Lower leg skin (tissue), 4 donors: Measurements from ENCODE around the gene C8B. TPM values are rescaled to one million over a fixed set of nuclear protein-coding genes. Genes with fewer than 3 reads are reported as not detected.

Experiments used
- DNase-seq, 2 donors: peaks; one replicate each; pipeline ENCODE4 v3.0.0-alpha.2; 2019; ENCODE audit warnings: low spot score in 2 of 2
- H3K4me3 ChIP-seq: fragments of 200-600 bp; sonication (generic); 2 replicates; pipeline ENCODE4 v1.5.1; 2017; ENCODE audit warnings: mild to moderate bottlenecking, low read depth; ENCODE audit not compliant: poor library complexity, severe bottlenecking
- CTCF ChIP-seq, 3 donors: fragments of 450-650 bp; IDR thresholded peaks; one replicate each; pipeline ENCODE4 v1.5.1; 2016; ENCODE audit warnings: antibody characterized with exemption in 3 of 3, mild to moderate bottlenecking in 3 of 3, moderate library complexity in 2 of 3
- POLR2A ChIP-seq, 2 donors: fragments of 450-650 bp; IDR thresholded peaks; one replicate each; pipeline ENCODE4 v1.6.1; 2016 to 2017; ENCODE audit warnings: antibody characterized with exemption in 2 of 2, mild to moderate bottlenecking in 1 of 2, moderate library complexity in 1 of 2
- WGBS, 2 donors: methylation state at CpG; one replicate each; pipeline ENCODE4 v1.1.5; 2018; 5-methylcytosine and 5-hydroxymethylcytosine counted together
- intact Hi-C: fragments of 100-400 bp; cut with DNase I; formaldehyde crosslinking; loops from one replicate; pipeline ENCODE4 v1.15.0; 2023; ENCODE audit warnings: low total_unique reads
- total RNA-seq, 4 donors: library from RNA; depleted of rRNA; stranded (reverse); fragments of >200 nt; gene quantifications; one replicate each; pipeline ENCODE4 v1.1.0, GENCODE V29; 2016

C8B gene
- total RNA-seq: not detected

DNA sequence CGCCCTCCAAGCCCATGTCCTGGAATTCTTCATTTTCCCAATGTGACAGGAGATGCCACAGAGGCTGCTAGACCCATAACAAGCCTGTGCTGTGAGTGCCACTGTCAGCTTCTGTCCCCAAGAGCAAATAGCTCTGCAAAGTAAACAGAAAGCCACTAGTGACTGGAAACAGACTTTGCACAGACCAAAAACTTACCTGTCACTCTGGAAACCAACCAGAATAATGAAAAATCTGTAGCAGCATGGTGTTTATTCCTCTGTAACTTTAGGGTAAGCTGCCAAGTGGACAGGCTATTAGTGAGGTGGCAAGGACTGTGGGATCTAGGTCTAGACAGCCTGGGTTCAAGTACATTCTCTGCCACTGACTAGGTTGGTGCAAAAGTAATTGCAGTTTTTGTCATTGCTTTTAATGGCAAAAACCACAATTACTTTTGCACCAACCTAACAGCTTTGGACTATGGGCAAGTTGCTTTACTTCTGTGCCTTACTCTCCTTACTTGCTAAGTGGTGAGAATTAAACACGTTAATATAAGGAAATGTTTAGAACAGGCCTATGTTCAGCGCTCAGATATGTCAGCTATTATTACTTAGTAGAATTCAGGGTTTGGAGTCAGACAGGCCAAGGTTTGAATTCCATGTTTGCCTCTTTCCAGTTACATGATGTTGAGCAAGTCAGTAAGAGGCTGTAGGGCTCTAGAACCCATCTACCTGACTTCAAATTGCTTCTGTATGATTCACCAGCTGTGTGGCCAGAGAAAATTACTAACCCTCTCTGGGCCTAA, at the start of gene C8B:
Gene C8B (minus strand): TSS at position 100 of the 782 bp plus-strand sequence. CDS start 67 bp downstream, at position 33.
- 88 to 94% methylated on average over 3 of the region's 3 CpGs for WGBS, 2 donors
- H3K4me3 ChIP-seq: no peak within 1 kb of the TSS
- no peak for DNase-seq
- TF ChIP-seq CTCF (IDR thresholded peaks at IDR 0.05): peak in 1 of 3 donors; percentile 29
- no peak for TF ChIP-seq POLR2A (IDR thresholded peaks at IDR 0.05)
- intact Hi-C loops: no loop called here

DNA sequence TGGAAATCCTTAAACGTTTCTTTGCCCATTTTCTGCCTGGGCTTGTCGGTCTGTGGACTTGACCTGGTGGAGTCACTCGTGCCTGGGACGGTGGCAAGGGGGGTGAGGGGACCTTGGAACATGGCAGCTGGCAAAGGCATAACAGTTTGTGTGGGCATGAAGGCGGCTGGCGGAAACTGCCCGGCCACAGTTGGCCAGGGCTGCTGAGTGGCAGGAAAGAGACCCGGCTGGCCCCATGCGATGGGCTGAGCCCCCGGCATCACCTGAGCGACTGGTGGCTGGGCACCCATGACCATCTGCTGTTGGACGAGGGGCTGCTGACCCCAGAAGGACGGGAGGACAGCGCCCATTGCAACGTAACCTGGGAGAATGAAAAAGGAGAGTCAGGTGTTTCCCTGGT, 49.3 kb upstream of the C8B start:
- DNase-seq: no peak
- H3K4me3 ChIP-seq: no peak overlapping the region
- intact Hi-C loops: no loop called here
- 84 to 86% methylated on average over 15 of the region's 15 CpGs for WGBS, 2 donors
- TF ChIP-seq POLR2A (IDR thresholded peaks at IDR 0.05) (no peak), CTCF (IDR thresholded peaks at IDR 0.05) (no peak)

DNA sequence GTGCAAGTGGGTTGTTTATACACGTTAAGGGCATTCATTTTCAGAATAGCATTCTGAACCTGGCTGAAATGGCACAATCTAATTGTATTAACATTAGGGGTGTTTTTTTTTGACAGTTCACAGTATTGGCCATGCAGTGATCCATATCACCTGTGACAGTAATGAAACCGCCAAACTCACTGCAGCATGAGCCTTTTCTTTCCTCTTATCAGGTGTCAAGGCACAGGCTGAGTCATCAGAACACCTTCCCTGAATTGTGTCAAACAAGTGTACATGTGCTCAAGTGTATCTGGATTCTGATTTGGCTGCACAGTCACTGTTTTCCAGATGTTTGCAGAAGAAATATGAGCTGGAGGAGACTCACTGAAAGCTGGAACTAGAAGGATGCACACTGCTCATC, 47.7 kb upstream of the C8B start:
- no peak for TF ChIP-seq CTCF (IDR thresholded peaks at IDR 0.05)
- no peak for TF ChIP-seq POLR2A (IDR thresholded peaks at IDR 0.05)
- no peak overlapping the region for H3K4me3 ChIP-seq
- no peak for DNase-seq
- 66 to 68% methylated on average over 2 of the region's 2 CpGs for WGBS, 2 donors
- intact Hi-C loops: no loop called here

- WGBS, 2 donors: 80 to 88% methylated on average over 1 of the region's 1 CpG
- H3K4me3 ChIP-seq: no peak overlapping the region
- intact Hi-C loops: no loop called here
- TF ChIP-seq POLR2A (IDR thresholded peaks at IDR 0.05) (no peak), CTCF (IDR thresholded peaks at IDR 0.05) (no peak)
- DNase-seq: no peak
These were observed 46.5 kb upstream of the C8B start for GRCh38 chr1:57012315-57012714.

DNA sequence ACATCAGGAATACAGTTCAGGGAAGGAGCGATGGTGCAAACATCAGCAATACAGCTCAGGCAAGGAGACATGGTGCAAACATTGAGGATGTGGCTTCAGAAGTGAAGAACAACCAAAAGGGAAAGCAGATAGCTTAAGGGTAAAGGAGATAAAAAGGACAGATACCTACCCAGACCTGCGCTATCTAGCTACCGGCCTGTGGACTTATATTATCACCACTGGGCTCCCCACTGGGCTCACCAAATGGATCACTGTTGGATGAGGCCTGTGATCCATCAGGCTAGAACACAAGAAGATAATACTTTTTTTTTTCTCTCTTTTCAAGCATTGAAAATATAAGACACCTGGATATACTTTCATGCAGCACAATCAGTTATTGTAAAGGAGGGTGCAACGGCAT, 44.7 kb upstream of the C8B start:
- H3K4me3 ChIP-seq: no peak overlapping the region
- WGBS, 2 donors: 91 to 95% methylated on average over 4 of the region's 4 CpGs
- TF ChIP-seq CTCF (IDR thresholded peaks at IDR 0.05) (no peak), POLR2A (IDR thresholded peaks at IDR 0.05) (no peak)
- intact Hi-C loops: no loop called here
- DNase-seq: no peak

DNA sequence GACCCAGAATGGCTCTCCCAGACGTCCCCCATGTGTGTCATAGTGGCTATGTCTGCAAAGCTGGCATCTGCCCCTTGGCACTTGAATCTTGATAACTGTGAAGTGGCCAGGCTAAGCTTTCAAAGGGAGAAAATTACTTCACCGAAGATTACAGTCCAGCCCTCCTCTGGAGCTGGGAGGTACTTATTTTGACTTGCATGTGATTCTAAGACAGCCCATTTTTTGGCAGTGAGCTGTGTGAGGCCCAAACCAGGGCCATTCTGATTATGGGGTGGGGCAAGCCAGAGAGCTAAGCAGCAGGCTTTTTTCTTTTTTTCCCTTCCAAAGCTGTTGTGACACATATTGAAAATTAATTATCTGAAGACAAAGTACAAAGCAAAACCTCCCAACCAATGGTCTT, 42.1 kb upstream of the C8B start:
- no peak for TF ChIP-seq POLR2A (IDR thresholded peaks at IDR 0.05)
- TF ChIP-seq CTCF (IDR thresholded peaks at IDR 0.05): no peak
- intact Hi-C loops: loop anchor here (5.0 kb wide), 1 partner anchor 924 kb away; no protein-coding TSS in a partner anchor
- no peak overlapping the region for H3K4me3 ChIP-seq
- 32 to 42% methylated on average over 2 of the region's 2 CpGs for WGBS, 2 donors
- no peak for DNase-seq
